SK-N-SH (cell line): ENCODE results near the gene EFCAB7. TPM values are rescaled to one million over a fixed set of nuclear protein-coding genes. Genes with fewer than 3 reads are reported as not detected.
"Not testable (repeated sequence)": the region's sequence is repeated elsewhere in the genome, so short reads cannot be mapped to it uniquely, and the experiment has no call there.

ENCODE experiments used
- CTCF ChIA-PET: fragments of 300-600, 350-600 bp; formaldehyde crosslinking; extraction: SDS; loops from one replicate; lab custom pipeline; 2021; lab: Yijun Ruan, JAX
- POLR2A ChIA-PET: fragments of 350-600 bp; sonication (Branson Sonifier 250); formaldehyde crosslinking; extraction: SDS; loops from one replicate; lab custom pipeline; 2020; ENCODE audit warnings: antibody characterized with exemption, inconsistent platforms; lab: Yijun Ruan, JAX
- DNase-seq: peaks from one replicate; pipeline ENCODE4 v3.0.0; 2012
- H2AFZ ChIP-seq: fragments of 200-600 bp; sonication (generic); 2 replicates; pipeline ENCODE4 v1.8.1; 2016; ENCODE audit warnings: antibody characterized with exemption, mild to moderate bottlenecking, low read depth
- H3F3A ChIP-seq: fragments of 200-600 bp; sonication (generic); replicated peaks from 2 replicates; pipeline ENCODE3; 2016; ENCODE audit warnings: antibody characterized with exemption, mild to moderate bottlenecking; ENCODE audit not compliant: insufficient read depth
- H3K27ac ChIP-seq, 2 experiments: fragments of 200-500 bp in 1 of 2; fragments of 200-600 bp in 1 of 2; sonication (Bioruptor generic) in 1 of 2; sonication (generic), shearing (Covaris generic) in 1 of 2; 2 replicates each; pipeline versions ENCODE4 v1.5.1 to v1.6.1; 2014 to 2016; ENCODE audit warnings: low read depth in 2 of 2, inconsistent platforms in 1 of 2, low read length in 1 of 2, mild to moderate bottlenecking in 1 of 2, mixed read lengths in 1 of 2
- H3K27me3 ChIP-seq: fragments of 200-600 bp; sonication (generic), shearing (Covaris generic); 2 replicates; pipeline ENCODE4 v1.6.1; 2016; ENCODE audit warnings: mixed run types; ENCODE audit not compliant: insufficient read depth
- H3K36me3 ChIP-seq, 2 experiments: fragments of 200-500 bp in 1 of 2; fragments of 200-600 bp in 1 of 2; sonication (Bioruptor generic) in 1 of 2; sonication (generic) in 1 of 2; replicated peaks in 1 of 2; 2 replicates each; pipeline versions ENCODE3 to v1.5.1; 2014 to 2016; ENCODE audit warnings: low read length in 1 of 2, mild to moderate bottlenecking in 1 of 2; ENCODE audit not compliant: insufficient read depth in 2 of 2, control insufficient read depth in 1 of 2
- H3K4me1 ChIP-seq, 2 experiments: fragments of 200-500 bp in 1 of 2; fragments of 200-600 bp in 1 of 2; sonication (Bioruptor generic) in 1 of 2; sonication (generic), shearing (Covaris generic) in 1 of 2; 2 replicates each; pipeline versions ENCODE4 v1.5.1 to v1.6.1; 2014 to 2016; ENCODE audit warnings: low read depth in 1 of 2, low read length in 1 of 2, mixed run types in 1 of 2; ENCODE audit not compliant: insufficient read depth in 2 of 2, control insufficient read depth in 1 of 2
- H3K4me2 ChIP-seq: fragments of 200-600 bp; sonication (generic), shearing (Covaris generic); 2 replicates; pipeline ENCODE4 v1.6.1; 2017; ENCODE audit warnings: mixed run types
- H3K4me3 ChIP-seq, 2 experiments: fragments of 200-500 bp in 1 of 2; fragments of 200-600 bp in 1 of 2; sonication (Bioruptor generic) in 1 of 2; sonication (generic), shearing (Covaris generic) in 1 of 2; 2 replicates each; pipeline versions ENCODE4 v1.5.1 to v1.8.1; 2014 to 2016; ENCODE audit warnings: low read depth in 2 of 2, inconsistent platforms in 1 of 2, low read length in 1 of 2, mild to moderate bottlenecking in 1 of 2, mixed read lengths in 1 of 2, moderate library complexity in 1 of 2
- H3K79me2 ChIP-seq: fragments of 200-600 bp; sonication (generic); 2 replicates; pipeline ENCODE4 v1.8.1; 2017; ENCODE audit warnings: mild to moderate bottlenecking; ENCODE audit not compliant: insufficient read depth
- H3K9ac ChIP-seq: fragments of 200-600 bp; sonication (generic); 2 replicates; pipeline ENCODE4 v1.6.1; 2017; ENCODE audit warnings: mixed run types
- H3K9me2 ChIP-seq: fragments of 200-600 bp; sonication (generic); 2 replicates; pipeline ENCODE4 v1.6.1; 2017; ENCODE audit warnings: mixed run types
- H3K9me3 ChIP-seq: fragments of 200-600 bp; sonication (generic); 2 replicates; pipeline ENCODE4 v1.6.1; 2017; ENCODE audit warnings: mixed run types, mild to moderate bottlenecking, moderate library complexity
- H4K20me1 ChIP-seq: fragments of 200-600 bp; sonication (generic); 2 replicates; pipeline ENCODE4 v1.6.1; 2017; ENCODE audit warnings: mild to moderate bottlenecking, mixed run types; ENCODE audit not compliant: insufficient read depth
- CHD2 ChIP-seq: fragments of 150-350 bp; IDR thresholded peaks from 2 replicates; pipeline ENCODE4 v1.6.1; 2018; ENCODE audit warnings: low read length; ENCODE audit not compliant: partially characterized antibody
- CTCF ChIP-seq: fragments of 200-600 bp; sonication (generic); IDR thresholded peaks from 2 replicates; pipeline ENCODE4 v1.6.1; 2017; ENCODE audit warnings: antibody characterized with exemption, mild to moderate bottlenecking, moderate library complexity
- ELF1 ChIP-seq: IDR thresholded peaks from 2 replicates; pipeline ENCODE4 v1.4.0; 2012
- GATA2 ChIP-seq: sonication (generic); formaldehyde crosslinking; IDR thresholded peaks from 2 replicates; pipeline ENCODE4 v1.5.0; 2020; ENCODE audit warnings: mild to moderate bottlenecking, missing genetic modification reagents
- NFIC ChIP-seq: IDR thresholded peaks from 2 replicates; pipeline ENCODE4 v1.4.0; 2012; ENCODE audit warnings: borderline replicate concordance
- RAD21 ChIP-seq: IDR thresholded peaks from 2 replicates; pipeline ENCODE4 v1.6.1; 2012; ENCODE audit warnings: mild to moderate bottlenecking, low read length
- RCOR1 ChIP-seq: fragments of 150-350 bp; IDR thresholded peaks from 2 replicates; pipeline ENCODE4 v1.6.1; 2017; ENCODE audit warnings: antibody characterized with exemption, low read length
- RFX5 ChIP-seq: IDR thresholded peaks from 2 replicates; pipeline ENCODE4 v1.6.1; 2012; ENCODE audit warnings: mild to moderate bottlenecking, improper control_type of control experiment, low read length
- SMC3 ChIP-seq: IDR thresholded peaks from 2 replicates; pipeline ENCODE4 v1.6.1; 2012; ENCODE audit warnings: low read depth, low read length, improper control_type of control experiment
- ZBTB33 ChIP-seq: IDR thresholded peaks from 2 replicates; pipeline ENCODE4 v1.4.0; 2012; ENCODE audit warnings: low read depth, borderline replicate concordance
- WGBS: methylation state at CpG from one replicate; pipeline ENCODE4 v1.1.6; 2017; ENCODE audit warnings: low lambda C conversion rate; 5-methylcytosine and 5-hydroxymethylcytosine counted together
- polyA plus RNA-seq, 3 experiments: library from polyadenylated mRNA; depleted of rRNA; stranded (reverse); fragments of >200 nt; gene quantifications; 2 replicates each; pipeline ENCODE4 v1.2.3, GENCODE V29; 2012

Gene EFCAB7
- polyA plus RNA-seq, 1 of the 3 experiments (the other 2 are of a cell fraction): 2.4 TPM

- H3F3A ChIP-seq, H3K27ac ChIP-seq, H4K20me1 ChIP-seq, POLR2A ChIA-PET, H3K27me3 ChIP-seq, H3K4me2 ChIP-seq, H3K4me1 ChIP-seq, H3K4me3 ChIP-seq, H2AFZ ChIP-seq, DNase-seq, H3K9me3 ChIP-seq, H3K9ac ChIP-seq, H3K36me3 ChIP-seq, H3K79me2 ChIP-seq, H3K9me2 ChIP-seq: not testable (repeated sequence)
- CTCF ChIA-PET: interaction anchor here (0.5 to 1.5 kb wide), 6 partner anchors 16 to 1112 kb away, joined by 3 to 5 read pairs (median 4); no protein-coding TSS in a partner anchor
- 95% methylated on average over 2 of the region's 2 CpGs for WGBS
These were observed 51.0 kb downstream of the EFCAB7 start for GRCh38 chr1:63574203-63574796.

- Histone ChIP-seq H3K9ac (no peak overlapping the region), H3F3A (peaks cover 2% of the 10 kb centered on the region), H3K79me2 (no peaks in the 10 kb centered on the region), H3K27me3 (no peaks in the 10 kb centered on the region), H3K27ac (no peak overlapping the region), H3K36me3 (no peaks in the 10 kb centered on the region), H2AFZ (no peak overlapping the region), H4K20me1 (no peaks in the 10 kb centered on the region), H3K4me2 (no peak overlapping the region)
- peak; percentile 27 for DNase-seq
- POLR2A ChIA-PET: interaction anchor here (0.7 kb wide), 1 partner anchor 671 kb away, joined by 5 read pairs; no protein-coding TSS in a partner anchor
- TF ChIP-seq SMC3: peak; percentile 15; the same call in 1 of the 2 replicates
- TF ChIP-seq ZBTB33: no peak
- TF ChIP-seq NFIC: peak; percentile 66; the same call in 1 of the 2 replicates
- no peak for TF ChIP-seq GATA2 (CRISPR knock-in tag)
- TF ChIP-seq CHD2: no peak
- no peak for TF ChIP-seq RFX5
- peak; percentile 72 for TF ChIP-seq CTCF
- no peak for TF ChIP-seq RCOR1
- no peak for TF ChIP-seq ELF1
- TF ChIP-seq RAD21: peak; percentile 48
- TF ChIP-seq, all 33 proteins: peak for 4
- 0 out of 2 replicates have a peak, but pooled peaks cover 5% of the 10 kb centered on the region for H3K9me3 ChIP-seq
- no peaks in the 10 kb centered on the region for H3K4me1 ChIP-seq
- CTCF ChIA-PET: interaction anchor here (0.7 to 2.7 kb wide), 10 partner anchors 9 to 671 kb away, joined by 3 to 14 read pairs (median 6); partner anchors contain the start of gene PGM1
- H3K4me3 ChIP-seq: no peak overlapping the region
- H3K9me2 ChIP-seq: no peaks in the 10 kb centered on the region
- 73% methylated on average over 4 of the region's 4 CpGs for WGBS
These were observed 52.1 kb downstream of the EFCAB7 start for GRCh38 chr1:63575340-63575826.

- H3K4me2 ChIP-seq, H3K9me3 ChIP-seq, H3K9me2 ChIP-seq, H3K27me3 ChIP-seq, DNase-seq, H3K4me1 ChIP-seq, POLR2A ChIA-PET, H4K20me1 ChIP-seq, H3K4me3 ChIP-seq, H3K79me2 ChIP-seq, H3K9ac ChIP-seq, H2AFZ ChIP-seq, H3F3A ChIP-seq, H3K27ac ChIP-seq, H3K36me3 ChIP-seq, CTCF ChIA-PET: not testable (repeated sequence)
- 82% methylated on average over 1 of the region's 1 CpG for WGBS
These were observed 63.0 kb downstream of the EFCAB7 start for GRCh38 chr1:63586326-63586725.
